HG03060 (cell line): ENCODE results near the gene C2CD4B.

Experiments used
- ATAC-seq: cut with Tn5 transposase; IDR thresholded peaks from one replicate; pipeline ENCODE4 v1.9.1; 2021; ENCODE audit warnings: low read depth, moderate number of reproducible peaks; ENCODE audit not compliant: unreplicated experiment

C2CD4B gene

GRCh38 chr15:62120776-62121175, 44.3 kb downstream of the C2CD4B start:
- no peak for ATAC-seq

GRCh38 chr15:62119874-62120273, 45.2 kb downstream of the C2CD4B start:
- ATAC-seq = no peak

- no peak for ATAC-seq
These were observed 45.7 kb downstream of the C2CD4B start for GRCh38 chr15:62119227-62119864.

- no peak for ATAC-seq
These were observed 46.4 kb downstream of the C2CD4B start for GRCh38 chr15:62118520-62119226.

- no peak for ATAC-seq
These were observed 49.2 kb downstream of the C2CD4B start for GRCh38 chr15:62115847-62116246.
